Left kidney (tissue), 2 donors: ENCODE data around the gene NEUROG2. TPM values are rescaled to one million over a fixed set of nuclear protein-coding genes. Genes with fewer than 3 reads are reported as not detected.
"Not testable (repeated sequence)": the region's sequence is repeated elsewhere in the genome, so short reads cannot be mapped to it uniquely, and the experiment has no call there.

Source experiments
- DNase-seq: peaks from one replicate; pipeline ENCODE4 v3.0.0-alpha.2; 2013
- polyA plus RNA-seq: library from polyadenylated mRNA; unstranded; fragments of 120-200 nt; gene quantifications from one replicate; pipeline ENCODE4 v1.2.1, GENCODE V29; 2013; ENCODE audit not compliant: insufficient read length

NEUROG2 gene
- polyA plus RNA-seq, 1 donor: not detected

GRCh38 chr4:112490808-112491207 lies 25.2 kb downstream of the NEUROG2 start:
- not testable (repeated sequence) for DNase-seq

- DNase-seq: no peak
These were observed 30.1 kb downstream of the NEUROG2 start for GRCh38 chr4:112485930-112486329.

DNA sequence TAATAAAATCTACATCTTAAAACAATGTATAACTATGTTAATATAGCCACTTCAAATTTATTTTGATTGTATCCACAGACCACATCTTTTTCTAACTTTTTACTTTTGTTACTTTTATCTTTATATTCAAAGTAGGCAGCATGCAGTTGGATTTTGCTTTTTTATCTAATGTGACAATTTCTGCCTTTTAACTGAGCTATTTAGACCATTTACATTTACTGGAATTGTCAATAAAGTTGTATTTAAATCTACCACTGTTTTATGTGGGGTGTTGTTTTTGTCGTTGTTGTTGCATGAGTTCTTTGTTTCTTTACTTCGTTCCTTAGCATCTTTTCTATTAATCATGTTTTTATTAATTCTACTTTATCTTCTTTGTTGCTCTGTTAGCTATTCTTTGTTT lies 42.0 kb downstream of the NEUROG2 start:
- no peak for DNase-seq

- DNase-seq: no peak
These were observed 43.7 kb downstream of the NEUROG2 start for GRCh38 chr4:112472318-112472717.

Other genes with a start within 250 kb of the NEUROG2 start
- gene TIFA, start 230.3 kb downstream of the NEUROG2 start, polyA plus RNA-seq: 19.6 TPM
- gene ALPK1, start 218.8 kb downstream of the NEUROG2 start, polyA plus RNA-seq: 20.6 TPM
- gene ZGRF1, start 120.7 kb upstream of the NEUROG2 start, polyA plus RNA-seq: 30.3 TPM
- 124 TPM for gene LARP7, start 121.0 kb upstream of the NEUROG2 start, polyA plus RNA-seq